ENCODE data around the gene DHX29. TPM values are rescaled to one million over a fixed set of nuclear protein-coding genes. Genes with fewer than 3 reads are reported as not detected.

Gene DHX29
- total RNA-seq, 1 experiment from 2014 or later = 24.3 TPM

GRCh38 chr5:55232271-55232984 lies 75.1 kb downstream of the DHX29 start:
- TSS peak; percentile 70 for BruUV-seq (replicated peaks)
- peak; percentile 44 for ATAC-seq
- Histone ChIP-seq H3K27me3 (ENCODE audit: insufficient read depth, low read length) (no peaks in the 10 kb centered on the region), H3K4me2 (ENCODE audit: low read length) (peak overlapping the region; percentile 99), H4K20me1 (ENCODE audit: insufficient read depth) (no peaks in the 10 kb centered on the region), H3K79me2 (ENCODE audit: insufficient read depth, low read length) (no peaks in the 10 kb centered on the region), H3K9ac (ENCODE audit: low read length) (peak overlapping the region; percentile 88), H3K27ac (ENCODE audit: low read depth, low read length) (peak overlapping the region; percentile 88), H3K9me2 (ENCODE audit: insufficient read depth) (no peaks in the 10 kb centered on the region), H3K9me3 (ENCODE audit: control insufficient read depth in 1 of 2, insufficient read depth in 1 of 2, low read depth in 1 of 2, low read length in 2 of 2) (no peaks in the 10 kb centered on the region), H3K4me3 (replicated peaks in 1 of 2; ENCODE audit: low read depth in 1 of 2, low read length in 2 of 2) (peak overlapping the region; percentile 64 to 94), H2AFZ (ENCODE audit: low read depth, low read length, poor library complexity, severe bottlenecking) (peak overlapping the region; percentile 48), H3K4me1 (ENCODE audit: control insufficient read depth in 1 of 2, insufficient read depth in 2 of 2, low read length in 2 of 2) (peaks cover 16 to 32% of the 10 kb centered on the region in 2 experiments), H3K36me3 (ENCODE audit: control insufficient read depth in 1 of 2, insufficient read depth in 2 of 2, low read length in 2 of 2) (no peaks in the 10 kb centered on the region)
- ChIA-PET POLR2A (no interaction called here), RAD21 (ENCODE audit: low non-redundant PET in 1 of 2, low total read pairs in 2 of 2, uncharacterized antibody in 2 of 2, unreplicated experiment in 2 of 2) (interaction anchor here in 1 of 2 experiments (0.6 kb wide), 1 partner anchor 75 kb away, joined by 3 read pairs; the partner anchor contains the start of genes DHX29 and MTREX), CTCF (interaction anchor here (0.8 to 2.5 kb wide), 4 partner anchors 45 to 72 kb away, joined by 3 to 14 read pairs (median 4); partner anchors contain the start of genes CDC20B and GPX8)
- DNase-seq (ENCODE audit: low read depth, low spot score) = peak; percentile 29
- TF ChIP-seq FOSL1 (IDR thresholded peaks at IDR 0.05; ENCODE audit: low read depth) = no peak
- TF ChIP-seq POLR2AphosphoS5 (IDR thresholded peaks at IDR 0.05; ENCODE audit: low read depth, low read length) = peak; percentile 43; the same call in 1 of the 2 replicates
- intact Hi-C loops (cut with micrococcal nuclease) = no loop called here

GRCh38 chr5:55231919-55232270 lies 75.6 kb downstream of the DHX29 start:
- intact Hi-C loops (cut with micrococcal nuclease) = no loop called here
- no TSS peak for BruUV-seq (replicated peaks)
- no peaks in the 10 kb centered on the region for H3K27me3 ChIP-seq (ENCODE audit: insufficient read depth, low read length)
- H2AFZ ChIP-seq (ENCODE audit: low read depth, low read length, poor library complexity, severe bottlenecking) = no peak overlapping the region
- H3K27ac ChIP-seq (ENCODE audit: low read depth, low read length) = peak overlapping the region; percentile 88
- peak overlapping the region; percentile 99 for H3K4me2 ChIP-seq (ENCODE audit: low read length)
- H3K36me3 ChIP-seq (ENCODE audit: control insufficient read depth in 1 of 2, insufficient read depth in 2 of 2, low read length in 2 of 2) = no peaks in the 10 kb centered on the region
- no peak for TF ChIP-seq CTCF (IDR thresholded peaks at IDR 0.05 in 2 of 3, conservative IDR thresholded peaks at IDR 0.05 in 1 of 3; ENCODE audit: borderline replicate concordance in 1 of 3, insufficient read depth in 1 of 3, low read depth in 2 of 3, low read length in 2 of 3)
- TF ChIP-seq SRF (IDR thresholded peaks at IDR 0.05; ENCODE audit: low read depth) = no peak
- no peak for TF ChIP-seq CBX3 (IDR thresholded peaks at IDR 0.05; ENCODE audit: low read depth)
- no peak for TF ChIP-seq ZNF274 (IDR thresholded peaks at IDR 0.05; ENCODE audit: low read depth, low read length)
- no peak for TF ChIP-seq EZH2phosphoT487 (IDR thresholded peaks at IDR 0.05; ENCODE audit: borderline replicate concordance)
- H3K9ac ChIP-seq (ENCODE audit: low read length) = peak overlapping the region; percentile 88
- no peaks in the 10 kb centered on the region for H4K20me1 ChIP-seq (ENCODE audit: insufficient read depth)
- ChIA-PET POLR2A (interaction anchor here (0.8 kb wide), 1 partner anchor 55 kb away, joined by 4 read pairs; no protein-coding TSS in a partner anchor), RAD21 (ENCODE audit: low non-redundant PET in 1 of 2, low total read pairs in 2 of 2, uncharacterized antibody in 2 of 2, unreplicated experiment in 2 of 2) (no interaction called here), CTCF (interaction anchor here (2.5 kb wide), 1 partner anchor 59 kb away, joined by 14 read pairs; the partner anchor contains the start of gene CDC20B)
- H3K9me3 ChIP-seq (ENCODE audit: control insufficient read depth in 1 of 2, insufficient read depth in 1 of 2, low read depth in 1 of 2, low read length in 2 of 2) = no peaks in the 10 kb centered on the region
- H3K79me2 ChIP-seq (ENCODE audit: insufficient read depth, low read length) = no peaks in the 10 kb centered on the region
- no peak for ATAC-seq
- peak overlapping the region; percentile 64 to 94 for H3K4me3 ChIP-seq (replicated peaks in 1 of 2; ENCODE audit: low read depth in 1 of 2, low read length in 2 of 2)
- H3K9me2 ChIP-seq (ENCODE audit: insufficient read depth) = no peaks in the 10 kb centered on the region
- H3K4me1 ChIP-seq (ENCODE audit: control insufficient read depth in 1 of 2, insufficient read depth in 2 of 2, low read length in 2 of 2) = peaks cover 16 to 34% of the 10 kb centered on the region in 2 experiments
- DNase-seq (ENCODE audit: low read depth, low spot score) = no peak

Measured in HCT116 (cell line).